ENCODE data around the gene HIBADH.

- TF ChIP-seq GATA2 (IDR thresholded peaks at IDR 0.05; ENCODE audit: low read depth, low read length) (no peak), GATA3 (IDR thresholded peaks at IDR 0.05; ENCODE audit: low read depth, low read length) (no peak)
These were observed 44.9 kb downstream of the HIBADH start for GRCh38 chr7:27617651-27618381.
